GM21825 (cell line): ENCODE results near the gene ASB13.

Experiments used
- ATAC-seq: cut with Tn5 transposase; IDR thresholded peaks from one replicate; pipeline ENCODE4 v1.9.1; 2021; ENCODE audit warnings: mild to moderate bottlenecking, moderate library complexity; ENCODE audit not compliant: unreplicated experiment

ASB13 gene

DNA sequence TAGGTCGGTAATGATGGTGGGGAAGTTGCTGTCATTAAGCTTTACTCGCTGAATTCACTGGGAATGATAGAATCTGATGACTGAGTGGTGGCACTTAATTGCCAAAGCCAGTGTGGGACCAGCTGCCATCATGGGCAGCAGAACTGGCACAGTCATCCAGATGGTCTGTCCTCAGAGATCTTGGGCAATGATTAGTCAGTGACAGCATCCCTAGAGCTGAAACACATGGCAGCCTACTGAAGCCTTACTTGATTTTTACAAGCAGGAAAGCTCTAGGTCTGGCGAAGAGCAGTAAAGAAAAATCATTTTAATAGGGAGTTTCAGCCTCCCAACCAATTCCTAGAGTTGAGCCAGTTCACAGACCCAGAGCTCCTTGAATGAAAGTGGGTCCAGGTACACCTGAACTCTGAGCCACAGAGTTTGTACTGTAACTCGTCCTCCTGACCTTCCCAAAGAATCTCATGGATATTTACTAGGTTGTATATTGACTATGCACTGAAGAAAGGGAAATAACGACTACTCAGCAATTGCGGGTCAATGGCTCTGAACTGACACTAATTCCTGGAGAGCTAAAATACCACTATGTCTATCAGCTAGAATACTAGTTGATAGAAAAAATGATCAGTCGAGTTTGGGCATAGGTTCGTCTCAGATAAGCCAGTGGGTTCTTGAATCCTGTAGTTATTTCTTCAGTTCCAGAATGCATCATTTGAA lies 4.4 kb upstream of the ASB13 start:
- no peak for ATAC-seq

DNA sequence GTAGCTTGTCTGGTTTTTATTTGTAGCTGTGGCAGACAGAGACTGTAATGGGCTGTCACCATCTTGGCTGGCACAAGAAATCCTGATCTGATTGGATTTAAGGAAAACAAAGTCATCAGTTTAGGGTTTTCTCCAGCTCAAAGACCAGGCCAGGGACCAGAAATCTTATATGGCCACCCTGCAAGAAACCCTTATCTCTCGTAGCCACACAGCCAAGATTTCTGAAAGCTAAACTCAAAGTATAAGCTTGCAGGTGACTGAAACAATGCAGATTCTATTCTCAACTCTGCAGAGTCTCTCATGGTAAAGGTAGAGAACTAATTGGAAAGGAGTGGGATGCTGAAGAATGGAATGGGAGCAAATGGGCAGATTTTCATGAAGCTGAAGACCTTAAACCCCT lies 3.2 kb upstream of the ASB13 start:
- no peak for ATAC-seq

DNA sequence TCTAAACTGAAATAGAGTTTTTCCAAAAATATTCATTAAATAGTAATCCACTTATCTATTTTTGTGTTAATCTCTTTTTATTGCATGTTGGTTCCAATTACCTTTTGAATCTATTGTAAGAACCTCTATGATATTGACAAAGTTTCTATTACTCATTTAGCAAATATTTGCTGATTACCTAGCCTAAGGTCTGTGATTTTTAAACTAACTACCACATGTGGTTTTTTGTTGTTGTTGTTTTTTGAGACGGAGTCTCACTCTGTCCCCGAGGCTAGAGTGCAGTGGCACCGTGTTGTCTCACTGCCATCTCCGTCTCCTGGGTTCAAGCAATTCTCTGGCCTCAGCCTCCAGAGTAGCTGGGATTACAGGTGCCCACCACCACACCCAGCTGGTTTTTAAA lies 2.0 kb upstream of the ASB13 start:
- no peak for ATAC-seq

DNA sequence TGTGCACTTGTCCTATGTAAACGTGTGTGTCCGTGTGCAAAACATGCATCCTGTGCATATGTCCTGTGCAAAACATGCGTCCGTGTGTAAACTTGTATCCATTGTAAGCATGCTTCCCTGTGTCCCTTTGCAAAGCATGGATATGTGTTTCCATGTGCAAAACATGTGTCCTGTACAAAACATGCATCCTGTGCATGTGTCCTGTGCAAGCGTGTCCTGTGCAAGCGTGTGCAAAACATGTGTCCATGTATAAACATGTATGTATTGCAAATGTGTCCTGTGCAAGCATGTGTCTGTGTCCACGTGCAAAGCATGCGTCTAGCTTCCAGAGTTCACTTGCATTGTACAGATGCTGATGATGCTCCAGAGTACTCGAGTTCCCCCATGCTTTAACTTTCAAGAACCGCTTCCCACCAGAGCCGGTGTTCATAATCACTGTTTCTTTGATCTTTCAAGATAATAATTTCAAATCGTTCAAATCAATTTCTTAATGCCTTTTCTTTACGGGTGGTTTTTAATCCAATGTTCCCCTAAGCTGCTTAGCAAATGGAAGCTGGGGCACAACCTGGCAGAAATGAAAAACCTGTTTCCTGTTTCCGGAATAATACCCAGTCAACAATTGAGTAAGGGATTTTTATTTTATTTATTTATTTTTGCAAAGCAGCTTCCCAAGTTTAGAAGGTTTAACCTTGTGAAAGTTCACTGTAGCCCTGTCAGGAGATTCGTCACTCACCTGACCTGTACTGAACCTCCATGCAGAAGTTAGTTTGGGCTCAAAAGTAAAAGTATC lies 641 bp upstream of the ASB13 start:
- ATAC-seq, result no peak

DNA sequence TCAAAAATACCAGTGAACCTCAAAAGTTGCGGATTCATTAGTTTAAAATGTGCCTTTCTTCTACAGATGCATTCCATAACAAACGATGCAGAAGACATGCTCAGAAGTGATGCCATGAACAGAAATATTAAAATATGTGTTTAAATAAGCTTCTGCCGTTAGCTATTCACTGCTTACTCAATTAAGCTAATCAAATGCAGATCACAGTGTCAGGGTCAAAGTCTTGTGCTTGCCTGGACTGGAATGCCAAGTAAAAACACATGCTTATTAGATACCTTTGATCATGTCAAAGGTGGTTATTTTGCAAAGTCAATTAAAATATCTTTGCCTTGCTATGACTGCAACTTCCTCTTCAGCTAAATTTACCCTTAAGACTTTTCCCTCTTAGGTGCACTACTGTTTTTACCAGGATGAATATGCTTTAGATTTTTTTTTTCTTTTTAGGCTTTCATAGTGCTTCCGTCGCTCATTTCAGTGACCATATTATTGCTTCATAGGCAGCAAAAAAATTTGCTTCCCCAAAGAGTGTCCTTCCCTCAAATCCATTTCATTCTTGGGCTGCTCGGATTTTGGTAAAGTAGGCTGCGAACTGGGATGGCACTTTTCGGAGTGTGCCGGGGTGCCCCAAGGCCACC lies 905 bp downstream of the ASB13 start:
- no peak for ATAC-seq

DNA sequence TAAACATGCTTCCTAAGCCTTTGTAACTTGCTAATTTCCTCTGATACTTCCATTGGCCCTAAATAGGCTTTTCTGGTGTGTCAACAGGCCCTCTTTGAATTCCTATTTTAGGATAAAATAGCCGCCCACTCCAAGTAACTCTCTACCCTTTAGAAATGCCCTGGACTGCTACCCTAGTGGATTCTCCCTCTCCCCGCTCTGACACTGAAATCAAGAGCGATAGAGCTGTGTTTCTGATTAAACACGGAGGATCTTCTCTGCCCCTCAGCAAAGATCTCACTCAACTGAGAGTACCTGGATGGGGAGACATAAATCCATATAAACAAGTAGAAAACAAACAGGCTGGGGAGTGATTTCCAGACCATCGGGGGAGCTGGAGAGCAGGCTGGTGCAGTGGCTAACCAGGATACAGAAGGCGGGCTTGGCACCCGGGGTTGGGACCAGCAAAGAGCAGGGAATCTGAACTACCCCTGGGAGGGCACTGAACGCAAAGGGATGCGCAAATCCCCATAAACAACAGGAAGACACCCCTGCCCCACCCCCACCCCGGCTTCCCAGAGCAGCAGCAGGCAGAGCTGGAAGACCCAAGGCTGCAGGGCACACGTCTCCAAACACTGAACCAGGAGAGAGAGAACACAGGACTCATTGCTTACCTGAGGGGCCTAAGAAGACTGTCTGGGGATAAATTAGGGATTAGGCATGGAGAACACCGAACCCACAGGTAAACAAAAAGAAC lies 2.5 kb downstream of the ASB13 start:
- no peak for ATAC-seq

DNA sequence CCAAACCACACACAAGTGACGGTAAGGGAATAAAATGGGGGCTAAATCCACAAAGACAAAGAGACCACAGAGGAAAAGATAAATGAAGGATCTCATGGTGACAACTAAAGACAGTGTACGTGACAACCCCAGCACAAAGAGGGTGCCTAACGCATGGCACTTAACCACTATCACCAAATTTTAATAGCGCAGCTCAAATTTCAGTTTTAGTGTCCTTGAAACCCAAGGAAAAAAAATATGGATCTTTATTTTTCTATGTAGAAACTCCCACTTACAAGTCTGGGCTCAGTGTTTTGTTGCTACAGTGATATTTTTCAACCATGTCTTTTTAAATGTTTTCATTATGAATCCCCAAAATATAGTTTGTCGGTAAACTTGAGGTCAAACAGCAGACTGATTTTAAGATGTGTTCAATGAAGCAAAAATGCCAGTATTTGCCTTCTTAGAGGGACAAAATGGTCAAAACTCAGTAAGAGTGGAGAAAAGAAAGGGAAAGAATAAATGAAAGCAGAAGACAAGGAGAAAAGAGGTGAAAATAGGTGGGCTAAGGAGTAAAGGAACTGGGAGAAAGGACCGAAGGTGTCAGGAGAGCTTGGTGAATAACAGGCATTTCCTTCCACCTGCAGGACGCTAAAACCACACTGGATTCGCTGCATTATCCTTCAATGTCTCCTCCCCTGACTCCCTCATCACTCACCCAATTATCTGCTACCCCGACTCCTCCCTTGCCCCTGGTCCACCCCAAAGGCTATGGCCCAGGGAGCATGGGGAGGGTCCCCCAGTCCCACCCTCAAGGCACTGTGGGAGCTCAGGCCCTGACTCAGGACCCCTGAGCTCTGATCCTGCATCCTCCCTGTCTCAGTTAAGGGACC lies 3.5 kb downstream of the ASB13 start:
- ATAC-seq, result no peak

DNA sequence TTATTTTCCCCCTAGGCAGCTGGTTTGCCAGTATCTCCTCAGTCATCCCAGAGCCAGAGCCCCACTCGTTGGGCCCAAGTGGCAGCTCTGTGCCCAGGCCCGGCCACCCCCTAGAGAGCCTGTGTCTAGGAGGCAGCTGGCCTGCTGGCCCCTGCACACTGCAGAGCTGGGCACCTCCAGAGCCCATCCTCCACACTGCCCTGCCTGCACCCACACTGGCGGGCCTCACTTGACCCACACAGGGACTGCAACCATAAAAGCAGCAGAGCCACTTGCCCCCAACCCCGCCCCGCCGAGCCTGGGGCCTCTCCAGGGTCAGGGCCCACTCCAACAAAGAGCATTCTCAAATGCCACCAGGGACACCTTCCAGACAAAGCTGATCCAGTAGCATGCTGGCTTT lies 5.4 kb downstream of the ASB13 start:
- no peak for ATAC-seq

DNA sequence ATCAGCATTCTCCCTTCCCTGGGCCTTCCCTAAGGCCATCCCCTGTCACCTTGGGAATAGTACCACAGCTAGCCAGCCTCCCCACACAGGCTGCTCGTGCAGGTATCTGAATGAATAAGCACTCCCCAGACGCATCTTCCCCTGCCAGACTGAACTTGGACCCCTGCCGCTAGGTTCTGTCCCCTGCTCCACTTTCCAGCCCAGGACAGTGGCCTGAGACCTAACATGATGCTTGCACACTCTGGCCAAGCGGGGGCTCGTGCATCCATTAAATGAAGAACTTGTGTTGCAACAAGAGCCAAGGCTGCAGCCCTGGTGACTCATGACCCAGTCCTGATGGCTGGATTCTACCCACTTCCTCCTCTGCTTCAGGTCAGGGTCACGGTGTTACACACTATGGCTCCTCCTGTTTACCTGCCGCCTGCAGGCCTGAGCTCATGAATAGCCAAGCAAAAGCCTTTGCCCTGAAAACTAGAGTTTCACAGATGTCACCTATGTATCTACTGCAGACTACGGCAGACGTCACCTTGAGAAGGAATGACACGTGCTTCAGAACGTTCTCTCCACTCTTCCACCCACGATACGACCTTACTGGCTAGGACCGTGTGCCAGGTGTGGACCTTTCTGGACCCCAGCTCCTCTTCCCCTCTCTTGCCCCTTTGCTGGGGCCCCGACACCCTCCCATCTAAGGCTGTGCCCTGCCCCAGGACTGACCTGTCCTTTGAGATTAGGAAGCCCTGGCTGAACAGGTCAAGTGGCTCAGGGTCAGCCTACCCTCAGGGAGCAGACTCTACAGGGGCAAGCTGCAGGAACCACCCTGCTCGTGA lies 6.5 kb downstream of the ASB13 start:
- peak; percentile 74 for ATAC-seq

DNA sequence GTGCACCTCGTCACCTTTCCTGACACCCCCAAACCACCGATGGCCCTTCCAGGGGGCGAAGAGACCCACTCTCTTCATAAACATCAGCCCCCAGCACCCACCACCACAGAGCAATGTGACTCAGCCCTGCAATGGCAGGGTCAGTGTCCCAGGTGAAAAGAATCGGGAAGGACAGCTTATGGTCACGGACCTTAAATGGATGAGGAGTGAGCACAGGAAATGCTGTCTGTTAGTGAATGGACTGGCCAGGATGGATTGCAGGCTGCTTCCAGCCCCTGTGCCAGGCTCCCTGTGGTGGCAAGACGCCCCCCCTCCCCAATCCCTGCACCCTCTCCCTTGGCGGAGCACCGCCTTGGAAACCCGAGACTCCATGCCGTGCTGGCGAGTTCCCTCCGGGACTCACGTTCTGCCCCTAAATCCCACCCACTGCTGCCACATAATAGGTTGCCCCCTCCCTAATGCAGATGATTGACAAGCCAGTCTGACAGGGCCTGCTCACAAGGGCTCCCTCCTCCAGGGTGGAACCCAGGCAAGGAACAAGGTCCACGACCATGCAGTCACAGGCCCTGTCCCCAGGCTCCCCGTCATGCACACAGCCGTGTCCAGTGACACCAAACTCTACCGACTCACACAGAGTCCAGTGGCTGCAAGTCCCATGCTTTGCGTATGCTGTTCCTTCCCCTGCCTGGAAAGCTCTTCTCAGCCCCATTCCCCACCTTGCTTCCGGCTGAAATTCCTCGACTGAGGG lies 7.3 kb downstream of the ASB13 start:
- ATAC-seq, result no peak

DNA sequence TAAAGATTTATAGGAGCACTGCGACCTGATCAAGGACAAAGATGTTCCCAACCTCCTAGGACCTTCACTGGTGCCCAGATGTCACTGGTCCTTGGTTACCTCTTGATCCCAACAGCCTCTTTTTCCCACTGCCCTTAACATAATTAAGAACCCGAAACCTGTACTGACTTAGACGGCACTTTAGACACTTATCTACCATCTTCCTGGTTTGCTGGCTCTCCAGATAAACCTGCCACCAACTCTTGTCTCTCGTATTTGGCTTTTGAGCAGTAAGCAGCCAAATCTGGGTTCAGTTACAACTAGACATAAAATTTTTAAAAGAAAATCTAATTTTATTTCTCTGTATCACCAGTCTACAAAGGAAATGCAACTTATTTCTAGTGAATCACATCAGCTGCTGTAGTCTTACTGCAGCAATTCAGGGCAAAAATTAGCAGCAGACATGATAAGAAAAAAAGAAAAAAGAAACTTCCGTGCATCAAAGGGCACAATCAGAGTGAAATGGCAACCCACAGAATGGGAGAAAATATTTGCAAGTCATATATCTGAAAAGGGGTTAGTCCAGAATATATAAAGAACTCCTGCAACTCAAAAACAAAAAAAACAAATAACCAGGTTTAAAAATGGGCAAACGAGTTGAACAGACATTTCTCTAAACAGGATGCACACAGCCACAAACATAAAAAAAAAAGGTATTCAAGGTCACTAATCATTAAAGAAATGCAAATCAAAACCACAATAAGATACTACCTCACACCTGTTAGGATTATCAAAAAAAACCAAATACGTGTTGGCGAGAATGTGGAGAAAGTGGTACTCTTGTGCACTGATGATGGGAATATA lies 9.4 kb downstream of the ASB13 start:
- ATAC-seq, result no peak

DNA sequence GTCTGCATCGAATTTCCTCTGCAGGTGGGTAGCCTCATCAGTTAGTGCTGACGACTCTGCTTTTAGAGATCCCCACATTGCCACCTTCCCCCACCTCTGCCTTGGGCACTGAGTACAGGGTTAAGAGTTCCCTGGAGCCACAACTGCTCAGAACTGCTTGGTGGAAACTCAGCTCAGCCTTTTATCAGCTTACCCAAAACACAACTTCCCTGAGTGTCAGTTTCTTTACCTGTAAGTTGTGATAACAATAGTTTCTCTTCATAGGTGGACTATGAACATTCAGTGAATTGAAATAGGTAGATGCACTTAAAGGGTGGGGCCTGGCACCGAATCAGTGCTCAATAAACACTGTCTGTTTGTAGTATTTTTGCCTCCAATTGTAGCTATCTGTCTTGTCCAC lies 11.3 kb downstream of the ASB13 start:
- ATAC-seq, result no peak

DNA sequence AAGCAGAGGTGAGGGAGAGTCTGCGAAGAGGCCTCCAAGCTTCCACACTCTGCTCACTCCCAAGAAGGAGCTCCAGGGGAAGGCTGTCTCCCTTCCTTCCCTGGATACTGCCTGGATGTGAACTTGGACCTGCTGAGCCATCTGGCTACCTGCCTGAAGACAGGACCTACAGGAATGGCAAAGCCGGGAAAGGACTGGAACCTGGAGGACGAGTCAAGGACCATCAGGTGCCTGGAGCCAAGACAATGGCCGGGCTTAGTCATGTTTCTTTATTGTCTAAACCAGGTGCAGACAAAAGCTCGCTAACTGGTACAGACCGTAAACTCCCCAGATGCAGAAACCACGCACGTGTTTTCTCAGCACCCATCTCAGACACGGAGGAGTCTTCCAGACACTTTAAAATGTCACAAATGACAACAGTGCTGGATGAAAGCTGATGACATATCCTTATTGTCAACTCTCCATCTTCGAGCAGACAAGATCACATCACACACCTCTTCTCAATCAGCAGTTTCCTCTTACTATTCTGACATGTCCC lies 12.1 kb downstream of the ASB13 start:
- ATAC-seq, result no peak

DNA sequence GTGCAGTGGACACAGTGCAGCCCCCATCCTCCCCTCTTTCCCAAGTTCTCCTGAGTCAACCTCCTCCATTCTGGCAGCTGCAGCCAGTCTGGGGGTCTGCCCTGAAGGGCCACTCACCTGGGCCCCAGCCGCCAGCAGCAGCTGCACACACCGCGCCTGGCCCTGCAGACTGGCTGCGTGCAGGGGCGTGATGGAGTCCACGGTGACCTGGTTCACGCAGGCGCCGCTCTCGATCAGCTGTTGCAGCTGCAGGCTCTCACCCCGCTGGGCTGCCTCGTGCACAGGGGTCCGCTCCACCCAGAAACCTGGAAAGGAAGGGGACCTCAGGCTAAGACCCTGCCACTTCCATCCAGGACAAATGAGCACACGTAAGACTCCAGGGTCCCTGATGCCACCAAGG lies 13.6 kb downstream of the ASB13 start:
- ATAC-seq, result no peak

DNA sequence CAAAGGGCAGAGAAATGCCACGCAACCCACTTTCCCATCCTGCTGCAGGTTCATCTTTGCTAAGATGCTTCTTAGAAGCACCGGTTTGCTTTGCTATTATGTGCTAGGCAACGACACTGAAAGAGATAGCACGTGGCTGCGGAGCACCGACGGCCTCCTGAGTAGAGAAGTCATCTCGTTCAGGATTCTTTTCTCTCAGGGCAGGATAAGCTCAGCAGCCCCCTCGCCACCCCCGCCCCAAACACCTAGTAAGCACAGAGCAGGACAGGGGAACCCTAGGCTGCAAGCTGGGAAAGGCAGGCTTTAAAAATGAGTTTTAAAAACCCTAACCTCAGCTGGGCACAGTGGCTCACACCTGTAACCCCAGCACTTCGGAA lies 15.0 kb downstream of the ASB13 start:
- ATAC-seq, result no peak

DNA sequence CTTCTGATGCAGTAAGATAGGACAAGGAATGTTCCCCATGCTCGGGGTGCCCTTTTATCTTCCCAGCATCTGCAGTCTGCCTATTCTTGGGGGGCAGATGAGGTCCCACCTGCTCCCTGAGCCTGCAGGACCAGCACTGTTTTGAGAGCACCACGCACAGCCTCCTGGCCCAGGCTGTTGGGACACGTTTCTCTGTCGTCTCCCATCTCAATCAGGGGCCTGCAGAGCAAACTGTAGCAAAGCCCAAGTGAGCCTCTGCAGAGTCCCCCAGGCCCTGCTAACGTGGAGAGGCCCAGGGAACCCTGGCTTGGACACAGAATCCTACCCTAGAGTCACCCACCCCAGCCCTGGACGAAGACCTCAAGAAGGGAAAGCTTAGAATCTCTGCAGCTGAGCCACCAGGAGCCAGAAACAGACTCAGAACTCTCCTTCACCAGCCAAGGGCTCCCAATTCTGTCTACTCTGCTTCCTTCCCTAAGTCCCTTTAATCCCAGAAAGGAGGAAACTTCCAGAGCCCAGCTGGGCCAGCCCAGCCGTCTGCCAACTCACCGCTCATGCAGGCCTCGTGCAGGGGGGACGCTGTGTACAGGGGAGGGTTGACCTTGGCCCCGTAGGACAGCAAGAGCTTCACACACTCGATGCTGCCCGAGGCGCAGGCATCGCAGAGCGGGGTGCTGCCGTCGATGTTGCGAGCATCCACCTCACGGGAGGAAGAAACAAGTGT lies 15.6 kb downstream of the ASB13 start:
- ATAC-seq, result no peak

DNA sequence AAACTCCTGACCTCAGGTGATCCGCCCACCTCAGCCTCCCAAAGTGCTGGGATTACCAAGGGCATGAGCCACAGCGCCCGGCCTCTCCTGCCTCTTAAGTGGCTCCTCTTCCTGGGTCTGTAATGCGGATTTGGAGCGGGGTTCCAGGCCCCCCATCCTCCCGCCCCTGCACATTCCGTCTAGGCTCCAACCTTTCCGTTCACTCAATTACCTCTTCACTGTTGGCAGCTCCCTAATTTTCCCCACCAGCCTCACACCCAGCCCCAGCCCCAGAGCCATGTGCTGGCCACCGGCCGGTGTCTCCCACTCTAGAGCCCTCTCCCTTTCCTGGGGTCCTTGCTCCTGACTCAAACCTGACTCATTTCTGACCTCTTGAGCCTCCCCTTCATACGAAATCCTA lies 16.6 kb downstream of the ASB13 start:
- ATAC-seq, result no peak
